Cerebellar cortex (tissue), 1 donor: Measurements from ENCODE around the gene PAN3.
A peak's percentile ranks its signal among the peaks of the same experiment; 100 is the strongest.

Source experiments
- DNase-seq: peaks from one replicate; pipeline ENCODE4 v3.0.0-alpha.2; 2015; ENCODE audit warnings: low spot score

The PAN3 gene

DNA sequence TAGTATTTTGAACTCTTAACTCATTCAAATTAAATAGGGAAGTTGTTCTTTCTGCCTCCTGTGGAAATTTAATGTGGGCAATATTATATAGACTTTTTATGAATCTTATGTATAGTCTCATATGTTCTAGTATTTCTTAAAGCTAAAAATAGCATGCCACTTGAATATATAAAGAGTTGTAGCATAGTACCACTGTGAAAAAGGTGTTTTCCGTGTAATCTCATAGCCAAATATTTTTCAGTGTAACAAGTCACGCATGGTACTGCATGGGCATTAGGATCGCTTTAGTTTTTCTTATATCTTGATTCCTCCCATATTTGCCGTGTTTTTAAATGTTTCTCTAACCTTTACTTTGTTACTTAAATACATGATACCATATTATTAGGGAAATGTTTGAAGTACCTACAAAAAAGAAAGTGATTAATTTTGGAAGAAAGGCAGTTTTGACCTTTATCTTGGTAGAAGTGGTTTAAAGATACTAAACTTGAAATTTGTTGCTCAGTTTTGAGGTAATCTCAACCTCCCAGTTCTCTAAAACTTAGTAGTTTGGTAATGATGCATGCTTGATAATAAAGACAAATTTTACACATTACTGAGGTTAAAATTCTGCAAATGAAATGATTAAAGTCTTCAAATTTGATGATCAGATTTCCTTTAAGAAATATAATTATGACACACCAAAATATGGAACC is 81.2 kb downstream of the PAN3 start:
- DNase-seq, result no peak

DNA sequence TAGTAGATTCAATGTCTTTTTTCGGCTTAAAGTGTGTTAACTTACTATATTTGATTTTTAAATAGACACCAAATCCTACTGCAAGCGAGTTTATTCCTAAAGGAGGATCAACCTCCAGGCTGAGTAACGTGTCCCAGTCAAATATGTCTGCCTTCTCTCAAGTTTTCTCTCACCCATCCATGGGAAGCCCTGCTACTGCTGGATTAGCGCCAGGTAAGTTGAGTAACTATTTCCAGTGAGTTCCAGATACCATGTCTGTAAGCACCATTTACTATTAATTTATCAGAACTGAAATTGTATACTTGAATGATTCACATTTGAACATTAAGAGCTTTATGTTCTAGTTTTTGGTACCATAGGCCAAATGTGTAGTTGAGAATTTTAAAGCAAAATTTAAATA is 81.8 kb downstream of the PAN3 start:
- no peak for DNase-seq

- no peak for DNase-seq
Measured at GRCh38 chr13:28229522-28230411, 91.4 kb downstream of the PAN3 start.

- no peak for DNase-seq
Measured at GRCh38 chr13:28231642-28232041, 93.3 kb downstream of the PAN3 start.

GRCh38 chr13:28237944-28238343 is 99.6 kb downstream of the PAN3 start:
- no peak for DNase-seq

GRCh38 chr13:28239374-28239773 is 101.0 kb downstream of the PAN3 start:
- DNase-seq, result no peak

DNA sequence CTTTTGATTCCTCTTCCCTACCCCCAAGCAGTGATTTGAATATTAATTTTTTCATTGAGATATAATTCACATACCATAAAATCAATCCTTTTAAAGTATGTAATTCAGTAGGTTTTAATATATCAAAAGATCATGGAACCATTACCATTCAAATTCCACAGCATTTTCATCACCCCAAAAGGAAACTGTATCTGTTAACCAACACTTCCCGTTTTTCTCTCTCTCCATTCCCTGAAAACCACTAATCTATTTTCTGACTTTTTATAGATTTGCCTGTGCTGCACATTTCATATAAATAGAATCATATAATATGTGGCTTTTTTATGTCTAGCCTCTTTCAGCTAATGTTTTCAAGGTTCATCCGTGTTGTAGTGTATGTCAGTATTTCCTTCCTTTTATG is 107.1 kb downstream of the PAN3 start:
- no peak for DNase-seq

- DNase-seq, result no peak
Measured at GRCh38 chr13:28246891-28247290, 108.5 kb downstream of the PAN3 start.

DNA sequence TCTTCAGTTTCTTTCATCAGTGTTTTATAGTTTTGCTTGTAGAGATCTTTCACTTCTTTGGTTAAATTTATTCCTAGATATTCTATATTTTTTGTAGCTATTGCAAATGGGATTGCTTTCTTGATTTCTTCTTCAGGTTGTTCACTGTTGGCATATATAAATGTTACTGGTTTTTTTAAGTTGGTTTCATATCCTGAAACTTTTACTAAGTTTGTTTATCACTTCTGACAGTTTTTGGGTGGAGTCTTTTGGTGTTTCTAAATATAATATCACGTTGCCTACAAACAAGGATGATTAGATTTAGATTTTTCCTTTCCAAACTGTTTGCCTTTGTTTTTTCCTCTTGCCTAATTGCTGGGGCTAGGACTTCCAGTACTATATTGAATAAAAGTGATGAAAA is 109.7 kb downstream of the PAN3 start:
- DNase-seq, result no peak

- DNase-seq, result no peak
Measured at GRCh38 chr13:28250542-28250941, 112.2 kb downstream of the PAN3 start.

- DNase-seq, result no peak
Measured at GRCh38 chr13:28251466-28251865, 113.1 kb downstream of the PAN3 start.

GRCh38 chr13:28252547-28252946 is 114.2 kb downstream of the PAN3 start:
- no peak for DNase-seq

- DNase-seq, result no peak
Measured at GRCh38 chr13:28257305-28257704, 119.0 kb downstream of the PAN3 start.

GRCh38 chr13:28258417-28258816 is 120.1 kb downstream of the PAN3 start:
- DNase-seq, result no peak

- DNase-seq, result no peak
Measured at GRCh38 chr13:28267497-28267896, 129.2 kb downstream of the PAN3 start.

DNA sequence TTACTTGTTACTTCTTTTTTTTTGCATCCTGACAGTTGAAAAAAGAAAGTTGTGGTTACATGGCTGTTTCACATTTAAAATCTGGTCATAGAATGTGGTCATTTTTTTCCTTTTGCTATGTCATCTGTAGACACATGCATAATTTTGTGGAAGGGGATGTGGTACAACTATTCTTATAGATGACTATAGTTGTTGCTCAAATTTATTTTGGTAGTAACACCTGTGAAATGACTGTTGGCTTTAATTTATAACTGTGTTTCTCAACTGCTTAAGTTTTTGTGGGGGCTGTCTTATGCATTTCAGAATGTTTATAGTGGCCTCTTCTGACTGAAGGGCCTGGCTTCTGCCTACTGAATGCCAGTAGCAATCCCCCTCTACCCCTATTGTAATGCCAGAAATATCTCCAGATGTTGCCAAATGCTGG is 130.5 kb downstream of the PAN3 start:
- no peak for DNase-seq

DNA sequence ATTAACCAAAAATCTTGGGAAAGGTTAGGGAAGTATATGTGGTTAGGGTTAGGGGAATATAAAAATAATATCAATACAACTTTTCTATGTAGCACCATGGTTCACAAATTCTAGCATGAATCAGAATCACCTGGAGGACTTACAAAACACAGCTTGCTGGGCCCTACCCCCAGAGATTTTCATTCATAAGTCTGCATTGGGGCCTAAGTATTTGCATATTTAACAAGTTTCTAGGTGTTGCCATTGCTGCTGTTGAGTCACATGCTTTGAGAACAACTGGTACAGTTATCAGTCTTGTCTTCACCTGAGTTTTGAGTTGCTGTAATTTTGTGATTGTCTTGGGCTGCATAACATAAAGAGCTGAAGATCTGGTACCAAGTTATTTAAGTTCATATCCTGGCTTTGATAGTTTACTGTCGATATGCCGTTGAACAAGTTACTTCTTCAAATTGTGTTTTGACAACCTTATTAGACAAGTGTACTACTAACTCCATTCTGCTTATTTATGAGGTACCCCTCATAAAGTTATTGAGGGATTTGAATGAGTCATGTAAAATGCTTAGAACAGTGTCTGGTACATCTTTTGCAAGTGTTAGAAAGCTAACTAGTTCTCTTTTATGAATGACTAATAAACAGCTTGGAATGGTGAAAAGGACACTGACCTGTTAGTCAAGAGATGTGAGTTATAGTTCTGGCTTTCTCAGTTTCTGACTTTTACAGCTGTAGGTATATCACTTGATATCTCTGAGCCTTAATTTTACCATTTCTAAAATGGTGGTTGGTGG is 132.9 kb downstream of the PAN3 start:
- no peak for DNase-seq

DNA sequence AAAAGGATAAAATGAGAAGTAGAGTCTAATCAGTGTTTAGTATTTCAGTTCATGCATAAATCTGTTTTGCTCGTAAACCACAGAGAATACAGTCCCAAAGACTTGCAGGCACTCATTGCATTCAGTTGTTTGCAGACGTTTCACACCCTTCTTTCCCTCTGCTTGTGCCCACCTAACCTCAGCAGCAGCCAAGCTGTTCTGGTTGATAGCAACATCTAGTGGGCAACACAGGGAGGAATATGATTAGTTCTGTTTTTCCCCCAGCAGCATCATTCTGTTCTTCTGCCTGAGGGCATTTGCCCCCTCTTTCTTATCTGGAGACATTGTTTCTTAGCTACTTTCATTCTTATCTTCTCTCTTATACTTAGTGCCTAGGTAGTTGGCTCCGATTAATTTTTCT is 135.6 kb downstream of the PAN3 start:
- DNase-seq, result peak; percentile 15

- no peak for DNase-seq
Measured at GRCh38 chr13:28282451-28282850, 144.1 kb downstream of the PAN3 start.

DNA sequence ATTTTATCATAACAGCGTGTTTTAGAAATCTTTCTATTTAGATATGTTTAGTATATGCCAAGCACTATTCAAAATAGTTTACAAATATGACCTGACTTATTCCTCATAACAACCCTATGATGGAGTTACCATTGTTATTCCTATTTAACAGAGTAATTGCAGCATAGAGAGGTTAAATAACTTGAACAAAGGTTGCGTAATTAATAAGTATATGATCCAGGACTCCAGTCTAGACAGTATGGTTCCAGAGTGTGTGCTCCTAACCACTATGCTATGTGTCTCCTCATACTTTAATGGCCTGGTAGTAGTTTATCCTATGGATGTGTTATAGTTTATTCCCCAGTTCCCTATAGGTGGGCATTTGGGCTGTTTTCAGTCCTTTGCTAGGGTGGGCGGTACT is 145.3 kb downstream of the PAN3 start:
- DNase-seq, result no peak

GRCh38 chr13:28286263-28286662 is 147.9 kb downstream of the PAN3 start:
- DNase-seq, result no peak

DNA sequence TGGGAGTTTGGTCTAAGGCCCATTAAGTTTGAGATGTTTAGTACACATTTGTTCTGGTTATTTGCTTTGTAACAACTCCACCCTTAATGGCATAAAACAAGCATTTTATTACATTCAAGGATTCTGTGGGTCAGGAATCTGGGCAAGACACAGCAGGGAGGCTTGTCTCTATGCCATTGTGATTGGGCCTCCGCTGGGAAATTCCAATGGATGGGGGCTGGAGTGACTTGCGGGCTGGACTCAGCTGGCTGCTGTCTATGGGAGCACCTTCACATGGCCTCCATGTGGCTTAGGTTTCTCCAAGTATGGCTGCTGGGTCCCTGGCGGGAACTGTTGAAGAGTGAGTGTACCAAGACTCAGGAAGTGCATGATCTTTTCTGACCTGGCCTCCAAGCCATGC is 159.0 kb downstream of the PAN3 start:
- DNase-seq, result no peak

GRCh38 chr13:28299916-28300315 is 161.6 kb downstream of the PAN3 start:
- DNase-seq, result peak; percentile 13
